Measurements from ENCODE around the gene LRMDA. TPM values are rescaled to one million over a fixed set of nuclear protein-coding genes. Genes with fewer than 3 reads are reported as not detected.

LRMDA gene
- total and polyA plus RNA-seq, 2 of the 8 experiments (the other 6 are each of a cell fraction or from before 2014, with no cell fraction given), result 0.86 to 2.8 TPM

- no peak overlapping the region for H3K4ac ChIP-seq (replicated peaks; ENCODE audit: insufficient read length, low read depth, low read length)
- H2AFZ ChIP-seq (ENCODE audit: low read length), result no peak overlapping the region
- H4K8ac ChIP-seq (ENCODE audit: extremely low read depth, insufficient read depth, low read length), result no peak overlapping the region
- H2BK5ac ChIP-seq (ENCODE audit: low read depth, low read length), result 0 out of 2 replicates have a peak overlapping the region, but pooled peaks have one; percentile 5
- H3K27ac ChIP-seq (ENCODE audit: low read depth, low read length), result no peak overlapping the region
- peak overlapping the region; percentile 42 to 51; a peak in 2 of 4 replicates for H3K4me2 ChIP-seq (ENCODE audit: insufficient read depth in 1 of 2, low read depth in 2 of 2, low read length in 2 of 2)
- peak overlapping the region in 1 of 4 experiments; percentile 22; a peak in 1 of 8 replicates for H3K4me3 ChIP-seq (ENCODE audit: extremely low read depth in 1 of 4, insufficient read depth in 2 of 4, low read depth in 3 of 4, low read length in 4 of 4)
- no peak overlapping the region for H2AK5ac ChIP-seq (ENCODE audit: low read depth, low read length)
- FAIRE-seq, result no peak
- no peaks in the 10 kb centered on the region for H3K79me2 ChIP-seq (ENCODE audit: control insufficient read depth in 1 of 2, insufficient read depth in 2 of 2, low read length in 2 of 2)
- H4K20me1 ChIP-seq (replicated peaks in 1 of 2; ENCODE audit: control insufficient read depth in 1 of 2, insufficient read depth in 2 of 2, low read length in 2 of 2), result no peaks in the 10 kb centered on the region
- no peaks in the 10 kb centered on the region; a peak in 1 of 4 replicates for H3K9me3 ChIP-seq (ENCODE audit: insufficient read depth in 2 of 2, low read depth in 1 of 2, low read length in 1 of 2)
- no peaks in the 10 kb centered on the region for H3K36me3 ChIP-seq (ENCODE audit: control insufficient read depth in 2 of 4, insufficient read depth in 4 of 4, low read length in 3 of 4)
- H3K4me1 ChIP-seq (replicated peaks in 1 of 4; ENCODE audit: control insufficient read depth in 3 of 4, insufficient read depth in 4 of 4, low read length in 3 of 4), result peaks cover 0 to 9% (median 3%) of the 10 kb centered on the region in 4 experiments; a peak in 3 of 7 replicates
- no peak overlapping the region for H3K23ac ChIP-seq (ENCODE audit: insufficient read length)
- no peak overlapping the region for H4K5ac ChIP-seq (ENCODE audit: insufficient read length, low read depth, low read length)
- no peak overlapping the region for H3K9ac ChIP-seq (replicated peaks in 1 of 4; ENCODE audit: extremely low read depth in 1 of 4, low read depth in 3 of 4, low read length in 3 of 4)
- H3K18ac ChIP-seq (ENCODE audit: extremely low read depth, low read length), result no peak overlapping the region
- H2BK120ac ChIP-seq (replicated peaks; ENCODE audit: low read depth, low read length), result peak overlapping the region; percentile 51
- ChIA-PET POLR2A (ENCODE audit: partially characterized antibody) (no interaction called here), CTCF (ENCODE audit: partially characterized antibody) (no interaction called here)
- TF ChIP-seq EP300 (IDR thresholded peaks at IDR 0.05; ENCODE audit: borderline replicate concordance in 1 of 2, low read depth in 2 of 2, low read length in 2 of 2), result no peak
- TF ChIP-seq ATF3 (IDR thresholded peaks at IDR 0.05; ENCODE audit: insufficient read depth, low read depth, low read length), result no peak
- TF ChIP-seq GABPA (IDR thresholded peaks at IDR 0.05; ENCODE audit: borderline replicate concordance, insufficient read depth, low read length), result no peak
- TF ChIP-seq KDM4A (IDR thresholded peaks at IDR 0.05; ENCODE audit: low read depth, low read length, severe bottlenecking), result peak; percentile 3
- TF ChIP-seq GTF2F1 (IDR thresholded peaks at IDR 0.05; ENCODE audit: borderline replicate concordance, low read depth, low read length), result no peak
- WGBS, 2 experiments (ENCODE audit: extremely low coverage in 1 of 2, insufficient coverage in 1 of 2, insufficient read length in 1 of 2, insufficient replicate concordance in 2 of 2, low coverage in 1 of 2, low lambda C conversion rate in 2 of 2, missing lambda C conversion rate in 1 of 2), result 93% methylated on average over 1 of the region's 1 CpG; no CpG with 5 or more reads in 1 of the 2 experiments
- DNase-seq (ENCODE audit: low read depth in 1 of 2, low spot score in 2 of 2), result no peak
- no peaks in the 10 kb centered on the region for H3K27me3 ChIP-seq (replicated peaks in 1 of 4; ENCODE audit: control insufficient read depth in 3 of 4, extremely low read depth in 1 of 4, insufficient read depth in 3 of 4, low read length in 3 of 4)
- H3K79me1 ChIP-seq (ENCODE audit: low read depth, low read length), result no peaks in the 10 kb centered on the region
- H3K23me2 ChIP-seq (ENCODE audit: low read depth, low read length), result no peaks in the 10 kb centered on the region
- no peak overlapping the region for H2BK20ac ChIP-seq (ENCODE audit: low read length)
- H3K14ac ChIP-seq (ENCODE audit: insufficient read length), result no peak overlapping the region
- H2BK15ac ChIP-seq (ENCODE audit: low read length), result no peak overlapping the region
- no peak overlapping the region for H2BK12ac ChIP-seq (ENCODE audit: low read depth, low read length)
- no peak overlapping the region for H3K56ac ChIP-seq (replicated peaks; ENCODE audit: insufficient read length, low read depth, low read length)
- no peak overlapping the region for H4K91ac ChIP-seq (replicated peaks; ENCODE audit: insufficient read length, low read length)
These were observed 905.0 kb downstream of the LRMDA start for GRCh38 chr10:76336213-76336963.
